GM18526 (cell line): Measurements from ENCODE around the gene IGF1R.

Experiments
- POLR2A ChIP-seq: IDR thresholded peaks from 3 replicates; pipeline ENCODE4 v1.6.1; 2011; ENCODE audit not compliant: insufficient read length; ENCODE audit errors: extremely low read depth

IGF1R gene

GRCh38 chr15:98916826-98917225 is 268.5 kb downstream of the IGF1R start:
- no peak for TF ChIP-seq POLR2A

GRCh38 chr15:98917417-98917816 is 269.1 kb downstream of the IGF1R start:
- no peak for TF ChIP-seq POLR2A

- TF ChIP-seq POLR2A, result no peak
These were observed 271.9 kb downstream of the IGF1R start for GRCh38 chr15:98920091-98920880.

- TF ChIP-seq POLR2A, result no peak
These were observed 274.8 kb downstream of the IGF1R start for GRCh38 chr15:98923171-98923570.

- TF ChIP-seq POLR2A, result no peak
These were observed 275.2 kb downstream of the IGF1R start for GRCh38 chr15:98923579-98923978.

- no peak for TF ChIP-seq POLR2A
These were observed 276.2 kb downstream of the IGF1R start for GRCh38 chr15:98924401-98925049.

GRCh38 chr15:98926236-98926635 is 277.9 kb downstream of the IGF1R start:
- no peak for TF ChIP-seq POLR2A

GRCh38 chr15:98927022-98927421 is 278.7 kb downstream of the IGF1R start:
- no peak for TF ChIP-seq POLR2A

- no peak for TF ChIP-seq POLR2A
These were observed 279.7 kb downstream of the IGF1R start for GRCh38 chr15:98927996-98928395.

- TF ChIP-seq POLR2A, result no peak
These were observed 282.2 kb downstream of the IGF1R start for GRCh38 chr15:98930576-98930975.

GRCh38 chr15:98931004-98931403 is 282.7 kb downstream of the IGF1R start:
- no peak for TF ChIP-seq POLR2A

- no peak for TF ChIP-seq POLR2A
These were observed 285.1 kb downstream of the IGF1R start for GRCh38 chr15:98933406-98933805.

- no peak for TF ChIP-seq POLR2A
These were observed 287.4 kb downstream of the IGF1R start for GRCh38 chr15:98935736-98936135.

- TF ChIP-seq POLR2A, result no peak
These were observed 289.2 kb downstream of the IGF1R start for GRCh38 chr15:98937413-98938104.

- TF ChIP-seq POLR2A, result no peak
These were observed 289.7 kb downstream of the IGF1R start for GRCh38 chr15:98938105-98938417.

- no peak for TF ChIP-seq POLR2A
These were observed 290.5 kb downstream of the IGF1R start for GRCh38 chr15:98938799-98939198.
